ENCODE results near the gene NOX3.
"Not testable (repeated sequence)": the region's sequence is repeated elsewhere in the genome, so short reads cannot be mapped to it uniquely, and the experiment has no call there.

The NOX3 gene

DNA sequence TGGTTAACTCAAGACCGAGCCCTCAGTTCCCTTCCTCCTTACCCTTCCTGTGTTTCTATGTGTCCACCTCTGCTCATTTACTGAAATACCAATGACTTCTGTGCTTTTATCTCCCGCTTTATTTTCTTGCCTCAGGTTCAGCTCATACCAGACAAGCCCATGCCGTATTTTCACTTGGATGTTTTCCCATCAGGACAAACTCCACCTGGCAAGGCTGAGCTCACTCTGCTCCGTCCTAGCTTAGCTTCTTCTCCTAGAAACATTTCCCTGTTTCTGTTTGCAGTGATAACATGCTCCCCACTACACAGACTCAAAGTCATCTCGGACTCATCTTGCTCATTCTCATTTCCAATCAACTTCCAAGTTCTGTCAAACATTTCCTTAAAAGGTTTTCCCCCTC, 84.4 kb downstream of the NOX3 start:
- DNase-seq (ENCODE audit: low spot score) = no peak

DNA sequence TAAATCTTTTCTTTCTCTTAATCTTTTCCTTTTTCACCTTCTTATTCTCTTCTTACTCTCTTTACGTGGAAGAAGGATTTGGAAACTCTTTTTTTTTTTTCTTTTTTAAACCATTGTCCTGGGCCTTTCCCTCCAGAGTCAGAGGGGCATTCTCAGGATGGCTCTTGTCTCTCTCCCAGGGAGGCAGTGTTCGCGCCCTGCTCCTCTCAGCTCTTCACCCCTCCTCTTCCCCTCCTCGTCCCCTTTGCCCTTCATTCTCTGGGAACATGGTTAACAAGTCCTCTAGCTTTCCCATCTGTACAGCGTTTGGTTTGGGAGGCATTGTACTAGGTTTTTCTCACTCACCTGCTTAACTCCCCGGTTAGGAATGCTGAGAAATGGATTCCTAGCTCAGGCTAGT, 89.3 kb downstream of the NOX3 start:
- no peak for DNase-seq (ENCODE audit: low spot score)

DNA sequence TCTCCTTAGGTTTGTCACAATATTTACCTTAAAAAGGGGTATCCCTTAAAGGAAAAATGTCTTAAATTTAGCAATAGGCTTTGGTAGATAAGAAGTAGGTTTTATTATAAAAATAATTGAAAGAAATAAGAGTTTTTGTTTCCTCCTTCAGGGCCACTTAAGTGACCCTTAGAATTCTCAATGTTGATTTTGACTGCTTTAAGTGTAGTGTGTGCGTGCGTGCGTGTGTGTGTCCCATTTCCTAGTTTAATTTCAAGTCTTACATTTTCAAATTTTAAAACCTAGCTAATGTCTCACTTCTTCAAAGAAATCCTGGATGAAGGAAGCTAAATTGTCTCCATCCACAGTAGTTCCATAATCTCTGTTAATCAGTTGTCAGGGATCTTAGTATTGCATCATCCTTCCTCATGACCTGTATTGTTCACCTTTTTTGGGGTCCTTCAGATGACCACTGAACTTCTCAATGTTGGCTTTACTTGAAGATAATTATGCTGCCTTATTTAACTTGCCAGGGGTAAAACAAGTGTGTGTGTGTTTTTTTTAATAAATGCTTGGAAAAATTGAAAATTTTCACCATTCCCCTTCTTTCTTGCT, 90.7 kb downstream of the NOX3 start:
- no peak for DNase-seq (ENCODE audit: low spot score)

DNA sequence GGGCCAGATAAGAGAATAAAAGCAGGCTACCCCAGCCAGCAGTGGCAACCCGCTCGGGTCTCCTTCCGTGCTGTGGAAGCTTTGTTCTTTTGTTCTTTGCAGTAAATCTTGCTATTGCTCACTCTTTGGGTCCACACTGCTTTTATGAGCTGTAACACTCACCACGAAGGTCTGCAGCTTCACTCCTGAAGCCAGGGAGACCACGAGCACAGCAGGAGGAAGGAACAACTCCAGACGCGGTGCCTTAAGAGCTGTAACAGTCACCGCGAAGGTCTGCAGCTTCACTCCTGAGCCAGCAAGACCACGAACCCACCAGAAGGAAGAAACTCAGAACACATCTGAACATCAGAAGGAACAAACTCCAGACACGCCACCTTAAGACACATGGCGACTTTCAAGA, 91.6 kb downstream of the NOX3 start:
- not testable (repeated sequence) for DNase-seq (ENCODE audit: low spot score)

DNA sequence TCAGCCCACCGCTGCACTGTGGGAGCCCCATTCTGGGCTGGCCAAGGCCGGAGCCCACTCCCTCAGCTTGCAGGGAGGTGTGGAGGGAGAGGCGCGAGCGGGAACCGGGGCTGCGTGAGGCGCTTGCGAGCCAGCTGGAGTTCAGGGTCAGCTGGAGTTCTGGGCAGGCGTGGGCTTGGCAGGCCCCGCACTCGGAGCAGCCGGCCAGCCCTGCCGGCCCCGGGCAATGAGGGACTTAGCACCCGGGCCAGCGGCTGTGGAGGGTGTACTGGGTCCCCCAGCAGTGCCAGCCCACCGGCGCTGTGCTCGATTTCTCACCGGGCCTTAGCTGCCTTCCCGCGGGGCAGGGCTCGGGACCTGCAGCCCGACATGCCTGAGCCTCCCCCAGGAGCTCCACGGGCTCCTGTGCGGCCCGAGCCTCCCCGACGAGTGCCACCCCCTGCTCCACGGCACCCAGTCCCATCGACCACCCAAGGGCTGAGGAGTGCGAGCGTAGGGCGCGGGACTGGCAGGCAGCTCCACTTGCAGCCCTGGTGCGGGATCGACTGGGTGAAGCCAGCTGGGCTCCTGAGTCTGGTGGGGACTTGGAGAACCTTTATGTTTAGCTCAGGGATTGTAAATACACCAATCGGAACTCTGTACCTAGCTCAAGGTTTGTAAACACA, 92.5 kb downstream of the NOX3 start:
- DNase-seq (ENCODE audit: low spot score) = not testable (repeated sequence)

DNA sequence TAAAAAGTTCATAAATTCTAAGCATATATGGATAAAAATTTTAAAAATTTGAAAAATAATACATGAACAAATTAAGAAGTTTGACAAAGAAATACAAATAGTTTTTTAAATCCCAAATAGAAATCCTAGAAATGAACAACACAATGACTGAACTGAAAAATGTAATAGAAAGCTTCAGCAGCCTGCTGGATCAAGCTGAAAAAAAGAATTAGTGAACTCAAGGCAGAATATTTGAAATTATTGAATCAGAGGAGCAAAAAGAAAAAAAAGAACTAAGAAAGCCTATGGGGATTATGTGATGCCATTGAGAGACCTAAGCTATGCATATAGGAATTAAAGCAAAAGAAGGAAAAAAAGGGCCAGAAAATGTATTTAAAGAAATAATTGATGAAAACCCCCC, 101.5 kb downstream of the NOX3 start:
- no peak for DNase-seq (ENCODE audit: low spot score)

DNA sequence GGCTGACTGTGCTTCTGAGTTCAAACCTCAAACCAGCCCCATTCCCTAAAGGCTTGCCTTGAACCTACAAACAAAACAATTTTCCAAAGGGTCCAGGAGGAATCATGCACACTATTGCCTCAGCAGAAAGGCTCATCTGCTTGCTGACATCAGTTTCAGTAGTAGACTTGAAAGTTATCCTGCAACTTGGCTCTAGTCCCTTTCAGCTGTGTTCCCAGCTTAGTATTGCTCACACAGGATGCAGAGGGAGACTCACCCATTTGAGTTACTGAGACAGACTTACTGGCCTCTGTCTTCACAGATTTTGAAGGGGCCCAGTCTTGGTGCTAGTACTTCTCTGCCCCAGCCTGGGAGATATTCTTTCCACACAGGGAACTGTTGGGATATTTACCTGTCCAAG, 102.8 kb downstream of the NOX3 start:
- no peak for DNase-seq (ENCODE audit: low spot score)

GRCh38 chr6:155352130-155352420, 103.6 kb downstream of the NOX3 start:
- DNase-seq (ENCODE audit: low spot score) = no peak

DNA sequence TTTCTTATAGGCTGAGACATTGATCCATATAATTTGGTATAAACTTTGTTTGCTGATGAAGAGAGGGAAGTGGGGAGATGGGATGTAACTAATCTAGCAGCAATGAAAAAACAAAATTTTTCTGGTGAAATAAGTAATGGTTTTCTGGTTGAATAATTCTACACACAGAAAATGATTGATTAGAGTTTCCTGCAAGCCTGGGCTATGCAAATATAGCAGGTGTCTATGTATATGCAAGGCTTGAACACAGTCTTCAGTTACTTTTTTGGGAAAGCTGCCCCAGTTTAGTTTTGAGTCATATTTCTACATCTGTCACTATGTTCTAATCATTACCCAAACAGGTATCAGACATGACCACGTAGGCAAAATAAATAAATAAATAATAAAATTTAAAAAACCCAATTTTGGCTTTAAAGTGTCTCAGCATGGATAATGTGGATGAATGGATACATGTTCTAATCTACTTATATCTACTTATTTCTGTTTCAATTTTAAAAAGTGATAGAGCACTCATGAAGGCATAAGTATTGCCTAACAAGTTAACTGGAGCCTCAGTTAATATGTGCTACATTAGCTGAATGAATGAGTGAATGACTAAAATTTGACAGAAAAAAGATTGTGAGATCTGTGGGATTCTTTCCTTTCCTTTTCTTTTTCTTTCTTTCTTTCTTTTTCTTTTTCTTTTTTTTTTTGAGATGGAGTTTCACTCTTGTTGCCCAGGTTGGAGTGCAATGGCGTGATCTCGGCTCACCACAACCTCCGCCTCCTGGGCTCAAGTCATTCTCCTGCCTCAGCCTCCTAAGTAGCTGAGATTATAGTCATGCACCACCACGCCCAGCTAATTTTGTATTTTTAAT, 104.1 kb downstream of the NOX3 start:
- no peak for DNase-seq (ENCODE audit: low spot score)

- DNase-seq (ENCODE audit: low spot score) = no peak
Observed at GRCh38 chr6:155349956-155350355, 105.7 kb downstream of the NOX3 start.

DNA sequence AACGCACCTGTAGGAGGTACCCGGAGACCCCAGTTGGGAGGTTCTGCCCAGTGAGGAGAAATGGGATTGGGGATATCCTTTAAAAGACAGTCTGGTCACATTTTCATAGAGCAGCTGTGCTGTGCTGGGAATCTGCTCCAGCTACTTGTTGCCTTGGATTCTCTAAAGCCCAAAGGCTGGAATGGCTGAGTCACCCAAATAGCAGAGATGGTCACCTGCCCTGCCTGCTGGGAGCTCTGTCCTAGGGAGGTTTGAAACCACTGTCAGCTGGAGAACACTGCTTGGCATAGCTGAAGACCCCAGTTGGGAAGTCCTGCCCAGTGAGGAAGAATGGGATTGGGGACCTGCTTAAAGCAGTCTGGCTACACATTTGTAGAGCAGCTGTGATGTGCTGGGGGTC, 106.5 kb downstream of the NOX3 start:
- no peak for DNase-seq (ENCODE audit: low spot score)

- DNase-seq (ENCODE audit: low spot score) = no peak
Observed at GRCh38 chr6:155347800-155348199, 107.8 kb downstream of the NOX3 start.

GRCh38 chr6:155346957-155347356, 108.7 kb downstream of the NOX3 start:
- no peak for DNase-seq (ENCODE audit: low spot score)
